Measurements from ENCODE around the gene TMEM44.
"Not testable (repeated sequence)": the region's sequence is repeated elsewhere in the genome, so short reads cannot be mapped to it uniquely, and the experiment has no call there.

TMEM44 gene

GRCh38 chr3:194647747-194648146 is 14.5 kb upstream of the TMEM44 start:
- no peak for DNase-seq (ENCODE audit: low read depth in 1 of 2, low spot score in 1 of 2)

- no peak for DNase-seq (ENCODE audit: low read depth in 1 of 2, low spot score in 1 of 2)
Observed at GRCh38 chr3:194642769-194643168, 9.6 kb upstream of the TMEM44 start.

- DNase-seq (ENCODE audit: low read depth in 1 of 2, low spot score in 1 of 2) = peak in 1 of 2 donors; percentile 8
Observed at GRCh38 chr3:194640829-194641228, 7.6 kb upstream of the TMEM44 start.

GRCh38 chr3:194638991-194639605 is 5.9 kb upstream of the TMEM44 start:
- DNase-seq (ENCODE audit: low read depth in 1 of 2, low spot score in 1 of 2) = no peak

GRCh38 chr3:194637541-194638400 is 4.6 kb upstream of the TMEM44 start:
- DNase-seq (ENCODE audit: low read depth in 1 of 2, low spot score in 1 of 2) = no peak

GRCh38 chr3:194637066-194637465 is 3.8 kb upstream of the TMEM44 start:
- DNase-seq (ENCODE audit: low read depth in 1 of 2, low spot score in 1 of 2) = no peak

GRCh38 chr3:194632809-194633348 is 340 bp downstream of the TMEM44 start:
- no peak for DNase-seq (ENCODE audit: low read depth in 1 of 2, low spot score in 1 of 2)

GRCh38 chr3:194632226-194632808 is 902 bp downstream of the TMEM44 start:
- DNase-seq (ENCODE audit: low read depth in 1 of 2, low spot score in 1 of 2) = no peak

GRCh38 chr3:194631696-194632095 is 1.5 kb downstream of the TMEM44 start:
- no peak for DNase-seq (ENCODE audit: low read depth in 1 of 2, low spot score in 1 of 2)

GRCh38 chr3:194630681-194631080 is 2.5 kb downstream of the TMEM44 start:
- not testable (repeated sequence) for DNase-seq (ENCODE audit: low read depth in 1 of 2, low spot score in 1 of 2)

GRCh38 chr3:194624956-194625355 is 8.3 kb downstream of the TMEM44 start:
- DNase-seq (ENCODE audit: low read depth in 1 of 2, low spot score in 1 of 2) = no peak

- no peak for DNase-seq (ENCODE audit: low read depth in 1 of 2, low spot score in 1 of 2)
Observed at GRCh38 chr3:194623449-194624290, 9.5 kb downstream of the TMEM44 start.

GRCh38 chr3:194622621-194623340 is 10.4 kb downstream of the TMEM44 start:
- DNase-seq (ENCODE audit: low read depth in 1 of 2, low spot score in 1 of 2) = no peak

GRCh38 chr3:194621947-194622346 is 11.3 kb downstream of the TMEM44 start:
- no peak for DNase-seq (ENCODE audit: low read depth in 1 of 2, low spot score in 1 of 2)

- DNase-seq (ENCODE audit: low read depth in 1 of 2, low spot score in 1 of 2) = no peak
Observed at GRCh38 chr3:194620196-194620595, 13.0 kb downstream of the TMEM44 start.

- no peak for DNase-seq (ENCODE audit: low read depth in 1 of 2, low spot score in 1 of 2)
Observed at GRCh38 chr3:194619741-194620140, 13.5 kb downstream of the TMEM44 start.

- no peak for DNase-seq (ENCODE audit: low read depth in 1 of 2, low spot score in 1 of 2)
Observed at GRCh38 chr3:194618858-194619608, 14.2 kb downstream of the TMEM44 start.

- DNase-seq (ENCODE audit: low read depth in 1 of 2, low spot score in 1 of 2) = no peak
Observed at GRCh38 chr3:194617827-194618226, 15.4 kb downstream of the TMEM44 start.

- no peak for DNase-seq (ENCODE audit: low read depth in 1 of 2, low spot score in 1 of 2)
Observed at GRCh38 chr3:194617143-194617671, 16.0 kb downstream of the TMEM44 start.

All from stimulated activated CD4-positive, alpha-beta T cell treated with anti-CD3 and anti-CD28 coated beads, Interleukin-15, amount 100 ng/mL, for 1 hour (primary cell).